ENCODE data around the gene MCTP1. TPM values are rescaled to one million over a fixed set of nuclear protein-coding genes. Genes with fewer than 3 reads are reported as not detected.
"Not testable (repeated sequence)": the region's sequence is repeated elsewhere in the genome, so short reads cannot be mapped to it uniquely, and the experiment has no call there.

Gene MCTP1
- total RNA-seq, 1 donor from 2014 or later, result 63.1 TPM

GRCh38 chr5:94870511-94871183, 414.2 kb downstream of the MCTP1 start:
- intact Hi-C loops (cut with DNase I), result no loop called here
- ATAC-seq, result no peak
- no peak for DNase-seq (ENCODE audit: low spot score)

DNA sequence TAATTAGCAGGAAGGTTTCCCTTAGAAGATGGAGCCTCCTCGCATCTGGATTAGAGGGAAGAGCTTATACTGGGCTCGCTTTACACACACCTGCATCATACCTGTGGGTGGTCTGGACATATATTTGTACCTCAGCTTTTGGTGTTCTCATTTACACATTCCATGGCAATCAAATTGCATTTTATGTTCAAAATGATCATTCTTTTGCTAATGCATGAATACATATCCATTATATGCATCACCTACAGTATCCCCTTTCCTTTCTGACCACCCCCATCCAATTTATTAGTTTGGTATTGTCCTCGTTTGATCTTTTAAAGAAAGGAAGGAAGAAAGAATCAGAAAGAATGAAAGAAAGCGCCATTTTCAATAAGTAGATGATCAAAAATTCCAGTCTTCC, 415.0 kb downstream of the MCTP1 start:
- intact Hi-C loops (cut with DNase I), result no loop called here

DNA sequence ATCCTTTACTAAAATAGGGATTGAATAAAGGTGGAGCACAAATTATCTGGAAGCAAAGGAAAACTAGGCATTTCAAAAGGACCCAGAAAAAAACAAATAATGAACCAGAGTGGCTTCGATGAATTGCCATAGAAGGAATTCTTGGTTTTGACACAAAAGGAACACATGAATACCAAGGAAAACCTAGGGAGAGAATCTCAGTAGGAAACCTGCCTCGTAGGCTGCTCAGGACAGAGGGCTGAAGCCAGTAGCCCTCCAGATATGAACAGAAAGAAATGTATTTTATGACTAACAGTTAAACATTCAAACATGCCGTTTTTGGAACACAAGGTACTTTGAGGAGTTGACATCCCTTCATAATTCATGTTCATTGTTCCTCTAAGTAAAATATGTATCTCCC, 420.9 kb downstream of the MCTP1 start:
- no peak for DNase-seq (ENCODE audit: low spot score)
- intact Hi-C loops (cut with DNase I), result no loop called here
- ATAC-seq, result no peak

More for the DNA sequence above, 415.0 kb downstream of the MCTP1 start:
- ATAC-seq (no peak), DNase-seq (ENCODE audit: low spot score) (no peak)

- no peak for ATAC-seq
- intact Hi-C loops (cut with DNase I), result no loop called here
Measured at GRCh38 chr5:94857111-94857510, 427.8 kb downstream of the MCTP1 start.

DNA sequence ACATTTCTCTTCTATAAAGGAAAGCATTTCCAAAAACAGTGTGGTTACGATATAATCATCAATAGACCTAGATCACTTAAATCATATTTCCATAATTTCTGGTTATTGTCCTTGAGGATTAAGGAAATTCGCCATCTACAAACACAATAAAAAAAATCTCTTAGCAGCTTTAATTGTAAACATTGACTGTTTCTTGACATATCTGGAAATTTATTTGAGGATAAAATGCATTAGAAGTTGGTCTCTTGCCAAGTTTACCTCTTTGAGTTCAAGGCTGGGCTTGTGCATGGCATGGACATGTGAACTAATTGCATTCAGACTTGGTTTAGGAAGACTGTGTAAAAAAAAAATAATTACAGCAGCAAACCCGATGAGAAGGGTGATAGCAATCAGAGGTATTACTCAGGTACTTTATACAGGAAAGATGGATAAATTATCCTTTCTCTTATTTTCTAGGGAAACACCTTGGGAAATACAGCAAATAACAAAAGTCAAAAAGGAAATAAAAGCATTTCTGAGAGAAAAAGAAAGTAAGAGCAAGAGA, 428.6 kb downstream of the MCTP1 start:
- intact Hi-C loops (cut with DNase I), result no loop called here
- DNase-seq (ENCODE audit: low spot score), result no peak
- ATAC-seq, result no peak

More at GRCh38 chr5:94857111-94857510, 427.8 kb downstream of the MCTP1 start:
- DNase-seq (ENCODE audit: low spot score), result no peak

DNA sequence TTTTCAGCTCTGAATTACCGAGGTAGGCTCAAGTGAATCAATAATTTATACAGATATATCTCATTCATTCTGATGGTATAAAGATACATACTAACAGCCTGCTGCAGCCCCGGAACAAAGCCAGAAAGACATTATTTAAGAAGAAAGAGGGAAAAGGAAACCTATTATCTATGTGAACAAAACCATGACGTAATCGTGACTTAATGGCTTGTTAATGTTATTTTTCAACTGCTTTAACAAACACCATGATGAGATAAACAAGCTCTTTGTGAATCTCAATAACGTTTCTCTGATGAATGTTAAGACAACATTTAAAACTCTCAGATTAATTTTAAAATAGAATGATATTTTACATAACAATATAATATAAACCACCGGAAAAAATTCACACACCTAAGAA, 429.4 kb downstream of the MCTP1 start:
- ATAC-seq (no peak), DNase-seq (ENCODE audit: low spot score) (no peak)
- intact Hi-C loops (cut with DNase I), result no loop called here

DNA sequence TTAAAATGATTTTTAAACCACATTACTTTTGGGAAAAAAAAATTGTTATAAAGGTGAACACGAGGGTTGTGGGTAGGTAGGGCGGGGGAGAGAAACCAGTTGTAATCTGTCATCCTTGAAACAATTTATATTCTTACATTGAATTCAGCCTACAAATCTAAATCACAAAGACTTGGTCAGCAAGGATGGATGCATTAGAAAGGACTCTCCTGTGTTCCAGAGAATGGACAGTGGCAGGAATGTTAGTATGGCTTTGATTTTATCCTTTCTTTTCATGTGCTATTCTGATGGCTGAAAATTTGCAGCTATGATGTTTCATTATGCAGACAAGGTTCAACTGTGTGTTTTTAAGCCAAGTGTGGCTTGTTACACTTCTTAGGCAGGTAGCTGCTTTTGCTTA, 431.8 kb downstream of the MCTP1 start:
- DNase-seq (ENCODE audit: low spot score) (no peak), ATAC-seq (no peak)
- intact Hi-C loops (cut with DNase I), result no loop called here

GRCh38 chr5:94850960-94851359, 433.9 kb downstream of the MCTP1 start:
- no peak for DNase-seq (ENCODE audit: low spot score)
- ATAC-seq, result no peak
- intact Hi-C loops (cut with DNase I), result no loop called here

- intact Hi-C loops (cut with DNase I), result no loop called here
- ATAC-seq, result peak; percentile 55
- DNase-seq (ENCODE audit: low spot score), result no peak
Measured at GRCh38 chr5:94849821-94850736, 434.8 kb downstream of the MCTP1 start.

DNA sequence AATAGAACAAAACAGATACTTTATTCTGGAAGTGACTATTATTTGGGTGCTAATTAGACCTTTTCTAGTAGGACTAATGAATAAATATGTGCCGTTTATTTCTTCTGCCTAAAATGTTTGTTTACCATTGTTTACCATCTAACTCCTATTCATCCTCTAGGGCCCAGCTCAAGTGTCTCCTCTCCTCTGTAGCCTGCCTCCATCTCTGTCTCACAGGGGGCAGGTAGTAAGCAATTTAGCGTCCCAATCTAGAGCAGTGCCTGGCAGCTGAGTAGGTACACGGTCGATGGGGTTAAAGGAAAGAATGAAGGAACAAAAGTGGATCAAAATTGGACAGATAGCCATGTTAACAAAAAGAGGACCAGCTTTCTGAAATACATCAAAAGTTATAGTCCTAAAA, 435.6 kb downstream of the MCTP1 start:
- intact Hi-C loops (cut with DNase I), result no loop called here
- DNase-seq (ENCODE audit: low spot score) (no peak), ATAC-seq (no peak)

GRCh38 chr5:94847726-94848125, 437.2 kb downstream of the MCTP1 start:
- intact Hi-C loops (cut with DNase I), result no loop called here
- DNase-seq (ENCODE audit: low spot score) (no peak), ATAC-seq (no peak)

DNA sequence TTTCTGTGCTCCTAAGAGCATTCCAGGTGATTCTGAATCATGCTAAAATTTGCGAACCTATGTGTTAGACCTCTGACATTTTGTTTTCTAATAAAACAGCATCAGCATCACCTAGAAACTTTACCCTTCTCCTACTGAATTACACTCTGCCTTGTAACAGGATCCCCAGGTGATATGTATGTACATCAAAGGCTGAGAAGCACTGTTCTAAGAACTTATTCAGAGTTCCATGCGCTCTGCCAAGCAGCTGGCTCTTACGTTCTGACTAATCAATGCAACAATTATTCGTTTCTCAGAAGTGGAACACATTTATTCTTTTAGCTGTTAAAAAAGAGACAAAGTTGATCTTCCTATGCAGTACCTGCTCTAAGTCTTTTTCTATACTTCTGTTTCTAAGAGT, 437.9 kb downstream of the MCTP1 start:
- DNase-seq (ENCODE audit: low spot score), result no peak
- intact Hi-C loops (cut with DNase I), result no loop called here
- ATAC-seq, result no peak

DNA sequence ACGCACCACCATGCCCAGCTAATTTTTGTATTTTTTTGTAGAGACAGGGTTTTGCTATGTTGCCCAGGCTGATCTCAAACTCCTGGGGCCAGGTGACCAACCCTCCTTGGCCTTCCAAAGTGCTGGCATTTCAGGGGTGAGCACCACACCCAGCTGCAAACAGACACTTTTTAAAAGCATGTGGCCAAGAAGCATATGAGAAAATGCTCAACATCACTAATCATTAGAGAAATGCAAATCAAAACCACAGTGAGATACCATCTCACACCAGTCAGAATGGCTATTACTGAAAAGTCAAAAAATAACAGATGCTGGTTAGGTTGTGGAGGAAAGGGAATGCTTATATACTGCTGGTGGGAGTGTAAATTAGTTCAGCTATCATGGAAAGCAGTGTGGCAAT, 439.2 kb downstream of the MCTP1 start:
- intact Hi-C loops (cut with DNase I); DNase-seq (ENCODE audit: low spot score); ATAC-seq: not testable (repeated sequence)

DNA sequence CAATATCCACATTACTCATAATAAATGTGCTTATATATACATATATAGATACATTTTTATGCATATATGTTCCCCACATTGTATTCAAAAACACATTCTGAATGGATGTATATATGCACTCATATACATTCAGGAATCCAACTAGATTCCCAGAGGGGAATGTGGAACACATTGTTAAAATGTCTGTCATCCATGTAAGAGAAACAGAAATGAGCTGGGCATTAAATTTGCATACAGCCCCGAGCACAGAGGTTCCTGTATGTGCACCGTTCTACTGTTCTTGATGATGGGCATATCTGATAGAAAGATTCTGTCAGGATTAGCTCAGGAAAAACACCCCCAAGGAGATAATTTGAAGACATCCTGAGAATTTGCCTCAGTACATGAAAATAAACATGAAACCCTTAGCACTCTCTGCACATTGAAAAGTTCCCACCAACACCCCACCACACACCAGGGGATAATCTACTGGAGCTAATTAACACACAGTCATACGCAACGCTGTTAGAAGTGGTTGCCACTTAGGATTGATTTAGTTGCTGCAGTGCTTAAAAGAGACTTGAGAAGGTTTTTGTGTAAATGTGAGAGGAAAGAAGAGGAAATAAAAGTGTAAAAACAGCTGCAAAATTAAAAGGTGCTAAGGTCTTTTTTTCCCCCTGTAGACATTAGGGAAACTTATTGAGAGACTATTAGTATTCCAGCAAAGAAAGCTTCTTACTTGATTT, 443.1 kb downstream of the MCTP1 start:
- no peak for DNase-seq (ENCODE audit: low spot score)
- ATAC-seq, result no peak
- intact Hi-C loops (cut with DNase I), result no loop called here

- ATAC-seq (no peak), DNase-seq (ENCODE audit: low spot score) (no peak)
- intact Hi-C loops (cut with DNase I), result no loop called here
Measured at GRCh38 chr5:94833851-94834250, 451.0 kb downstream of the MCTP1 start.

DNA sequence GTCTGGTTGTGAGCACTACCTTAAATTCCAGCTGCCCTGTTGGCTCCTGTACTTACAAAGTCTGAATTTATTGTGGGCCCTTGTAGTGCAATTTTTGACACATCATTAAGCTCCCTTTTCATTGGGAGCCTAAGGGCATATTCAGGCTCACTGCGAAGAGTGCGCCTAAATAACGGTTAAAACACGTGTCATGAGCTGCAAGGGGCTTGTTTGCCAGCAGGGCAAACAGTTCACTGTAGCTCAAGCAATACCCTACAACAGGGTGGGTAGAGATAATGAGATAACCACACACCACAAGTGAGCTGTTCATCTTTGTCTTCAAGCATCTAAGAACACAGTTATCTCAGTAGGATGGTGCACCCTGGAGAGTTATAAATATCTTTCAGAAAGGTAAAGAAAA, 452.2 kb downstream of the MCTP1 start:
- no peak for DNase-seq (ENCODE audit: low spot score)
- ATAC-seq, result no peak
- intact Hi-C loops (cut with DNase I), result no loop called here

DNA sequence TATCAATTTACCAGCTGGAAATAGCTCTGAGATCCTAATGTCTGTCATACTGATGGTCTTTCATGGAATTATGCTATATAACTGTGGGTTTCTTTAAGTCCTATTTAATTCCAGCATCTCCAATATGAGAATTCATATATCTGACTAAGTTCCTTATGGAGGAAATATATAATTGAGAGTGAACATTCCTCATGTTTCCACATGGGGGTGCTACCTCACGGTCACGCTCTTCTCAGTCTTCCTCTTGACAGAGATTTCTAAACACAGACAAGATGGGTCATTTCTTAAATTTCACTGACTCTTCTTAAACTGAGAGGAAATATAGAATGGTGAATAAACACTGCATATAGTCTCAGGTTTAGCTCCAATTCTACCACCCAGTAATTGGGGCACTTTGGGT, 454.4 kb downstream of the MCTP1 start:
- DNase-seq (ENCODE audit: low spot score), result no peak
- ATAC-seq, result no peak
- intact Hi-C loops (cut with DNase I), result no loop called here

DNA sequence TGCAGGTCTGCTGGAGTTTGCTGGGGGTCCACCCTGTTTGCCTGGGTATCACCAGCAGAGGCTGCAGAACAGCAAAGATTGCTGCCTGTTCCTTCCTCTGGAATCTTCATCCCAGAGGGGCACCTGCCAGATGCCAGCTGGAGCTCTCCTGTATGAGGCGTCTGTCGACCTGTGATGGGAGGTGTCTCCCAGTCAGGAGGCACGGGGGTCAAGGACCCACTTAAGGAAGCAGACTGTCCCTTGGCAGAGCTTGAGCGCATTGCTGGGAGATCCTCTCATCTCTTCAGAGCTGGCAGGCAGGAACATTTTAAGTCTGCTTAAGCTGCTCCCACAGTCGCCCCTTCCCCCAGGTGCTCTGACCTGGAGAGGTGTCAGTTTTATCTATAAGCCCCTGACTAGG, 456.7 kb downstream of the MCTP1 start:
- intact Hi-C loops (cut with DNase I); ATAC-seq; DNase-seq (ENCODE audit: low spot score): not testable (repeated sequence)

GRCh38 chr5:94820488-94820887, 464.4 kb downstream of the MCTP1 start:
- DNase-seq (ENCODE audit: low spot score) (no peak), ATAC-seq (no peak)
- intact Hi-C loops (cut with DNase I), result no loop called here

Measured in sciatic nerve (tissue), 2 donors.